LNCaP clone FGC (cell line): ENCODE measurements around the gene TTC7B.

Source experiments
- DNase-seq: peaks from one replicate; pipeline ENCODE4 v3.0.0-alpha.2; 2011; ENCODE audit warnings: low read depth
- H3K4me3 ChIP-seq: 2 replicates; pipeline ENCODE4 v1.5.1; 2011; ENCODE audit warnings: mild to moderate bottlenecking, low read depth, low read length, control low read depth
- CTCF ChIP-seq: IDR thresholded peaks from 2 replicates; pipeline ENCODE4 v1.5.1; 2012; ENCODE audit warnings: mild to moderate bottlenecking; ENCODE audit not compliant: control insufficient read depth, insufficient read depth; ENCODE audit errors: extremely low read depth

Gene TTC7B

DNA sequence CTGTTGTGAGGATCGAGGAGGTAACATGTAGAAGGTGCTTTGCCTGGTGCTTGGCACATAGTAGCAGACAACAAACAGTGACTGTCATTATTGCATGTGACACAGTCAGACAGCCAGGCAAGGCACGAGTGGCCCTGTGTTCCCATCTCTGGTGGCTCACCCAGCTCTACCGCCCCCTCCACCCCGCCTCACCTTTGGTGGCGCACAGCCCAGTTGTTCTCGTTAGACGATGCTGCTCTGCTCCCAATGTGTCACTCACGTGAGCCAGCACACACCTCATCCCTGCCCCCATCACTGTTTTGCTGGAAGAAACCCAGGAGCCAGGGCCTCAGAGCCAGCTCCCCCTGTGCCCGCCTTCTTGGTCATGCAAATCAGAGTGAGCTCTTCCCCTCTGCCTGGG, 306.1 kb downstream of the TTC7B start:
- peak; percentile 81 for DNase-seq
- no peak for TF ChIP-seq CTCF
- H3K4me3 ChIP-seq, result no peak overlapping the region

GRCh38 chr14:90509403-90509802, 306.8 kb downstream of the TTC7B start:
- TF ChIP-seq CTCF, result no peak
- no peak for DNase-seq
- no peak overlapping the region for H3K4me3 ChIP-seq

- H3K4me3 ChIP-seq, result no peak overlapping the region
- TF ChIP-seq CTCF, result no peak
- peak; percentile 64 for DNase-seq
Observed at GRCh38 chr14:90508536-90509254, 307.5 kb downstream of the TTC7B start.

DNA sequence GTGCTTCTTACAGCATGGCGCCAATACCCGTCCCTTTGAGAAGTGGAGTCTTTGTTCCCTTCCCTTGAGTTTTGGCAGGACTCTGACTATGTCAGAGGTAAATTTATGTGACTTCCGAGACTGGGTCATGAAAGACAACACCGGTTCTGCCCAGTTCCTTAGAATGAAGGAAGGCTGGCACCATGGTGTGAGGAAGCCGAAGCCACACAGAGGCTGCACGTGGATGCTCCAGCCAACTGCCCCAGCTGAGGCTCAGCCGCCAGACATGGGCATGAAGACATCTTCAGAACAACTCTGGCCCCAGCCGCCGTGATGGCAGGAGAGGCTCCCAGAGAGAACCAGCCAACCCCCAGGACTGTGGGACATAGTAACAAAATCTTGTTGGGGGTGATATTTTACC, 308.2 kb downstream of the TTC7B start:
- TF ChIP-seq CTCF, result no peak
- DNase-seq, result no peak
- no peak overlapping the region for H3K4me3 ChIP-seq

- no peak for DNase-seq
- H3K4me3 ChIP-seq, result no peak overlapping the region
- TF ChIP-seq CTCF, result no peak
Observed at GRCh38 chr14:90507428-90507827, 308.8 kb downstream of the TTC7B start.

- no peak overlapping the region for H3K4me3 ChIP-seq
- TF ChIP-seq CTCF, result no peak
- no peak for DNase-seq
Observed at GRCh38 chr14:90506748-90507147, 309.5 kb downstream of the TTC7B start.

DNA sequence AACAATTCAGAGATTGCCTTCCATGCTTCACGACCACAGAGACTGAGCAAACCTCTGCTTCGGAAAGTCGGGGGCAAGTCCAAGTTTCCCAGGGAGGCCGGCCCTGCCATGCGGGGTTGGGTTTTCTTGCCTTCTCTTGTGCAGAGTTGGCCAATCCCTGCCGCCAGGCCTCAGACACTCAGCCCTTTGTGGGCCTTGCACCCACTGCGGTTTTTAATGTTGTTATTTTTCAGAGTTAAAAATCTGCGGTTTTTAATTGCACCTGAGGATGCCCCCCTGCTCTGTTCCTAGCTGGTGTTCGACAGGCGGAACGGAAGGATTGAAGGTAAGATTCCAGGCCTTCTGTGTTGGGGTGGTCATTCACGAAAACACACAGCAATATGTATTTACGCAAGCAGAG, 310.7 kb downstream of the TTC7B start:
- H3K4me3 ChIP-seq, result no peak overlapping the region
- no peak for TF ChIP-seq CTCF
- DNase-seq, result no peak
